ENCODE results near the gene SUFU. TPM values are rescaled to one million over a fixed set of nuclear protein-coding genes. Genes with fewer than 3 reads are reported as not detected.

The SUFU gene
- total RNA-seq, 4 donors from 2014 or later, result 3.7 to 10.1 (median 7.1) TPM

GRCh38 chr10:102549549-102549948, 45.8 kb downstream of the SUFU start:
- DNase-seq (ENCODE audit: low spot score) (no peak), ATAC-seq (ENCODE audit: low FRiP score) (no peak)
- no peak for TF ChIP-seq CTCF (IDR thresholded peaks at IDR 0.05)

GRCh38 chr10:102550636-102551210, 47.0 kb downstream of the SUFU start:
- TF ChIP-seq CTCF (IDR thresholded peaks at IDR 0.05), result no peak
- no peak for ATAC-seq (ENCODE audit: low FRiP score)
- DNase-seq (ENCODE audit: low spot score), result no peak

GRCh38 chr10:102552533-102552932, 48.8 kb downstream of the SUFU start:
- ATAC-seq (ENCODE audit: low FRiP score), result no peak
- no peak for TF ChIP-seq CTCF (IDR thresholded peaks at IDR 0.05)
- DNase-seq (ENCODE audit: low spot score), result no peak

- no peak for ATAC-seq (ENCODE audit: low FRiP score)
- no peak for TF ChIP-seq CTCF (IDR thresholded peaks at IDR 0.05)
- DNase-seq (ENCODE audit: low spot score), result no peak
Measured at GRCh38 chr10:102553771-102554170, 50.0 kb downstream of the SUFU start.

GRCh38 chr10:102554531-102554930, 50.8 kb downstream of the SUFU start:
- ATAC-seq (ENCODE audit: low FRiP score) (no peak), DNase-seq (ENCODE audit: low spot score) (no peak)
- TF ChIP-seq CTCF (IDR thresholded peaks at IDR 0.05), result no peak

GRCh38 chr10:102555781-102556328, 52.1 kb downstream of the SUFU start:
- peak; percentile 99 for ATAC-seq (ENCODE audit: low FRiP score)
- no peak for TF ChIP-seq CTCF (IDR thresholded peaks at IDR 0.05)
- peak; percentile 24 for DNase-seq (ENCODE audit: low spot score)

GRCh38 chr10:102557569-102557968, 53.8 kb downstream of the SUFU start:
- ATAC-seq (ENCODE audit: low FRiP score), result no peak
- DNase-seq (ENCODE audit: low spot score), result no peak
- TF ChIP-seq CTCF (IDR thresholded peaks at IDR 0.05), result no peak

Data from omental fat pad (tissue), 4 donors.